WTC11 (cell line): ENCODE data around the gene TUBB1. TPM values are rescaled to one million over a fixed set of nuclear protein-coding genes. Genes with fewer than 3 reads are reported as not detected.

Experiments
- ATF1 ChIP-seq: sonication (generic); formaldehyde crosslinking; IDR thresholded peaks from 2 replicates; pipeline ENCODE4 v1.8.1; 2023; ENCODE audit warnings: mild to moderate bottlenecking, moderate library complexity, missing genetic modification reagents
- CREM ChIP-seq: sonication (generic); formaldehyde crosslinking; IDR thresholded peaks from 2 replicates; pipeline ENCODE4 v1.8.1; 2022; ENCODE audit warnings: mild to moderate bottlenecking, missing genetic modification reagents, moderate library complexity
- ESRRA ChIP-seq: sonication (generic); formaldehyde crosslinking; IDR thresholded peaks from 2 replicates; pipeline ENCODE4 v1.8.1; 2022; ENCODE audit warnings: mild to moderate bottlenecking, missing genetic modification reagents, borderline replicate concordance
- FOXP1 ChIP-seq: sonication (generic); formaldehyde crosslinking; IDR thresholded peaks from 2 replicates; pipeline ENCODE4 v1.8.0; 2022; ENCODE audit warnings: missing genetic modification reagents, mild to moderate bottlenecking, moderate library complexity, borderline replicate concordance
- IRF2 ChIP-seq: sonication (generic); formaldehyde crosslinking; IDR thresholded peaks from 2 replicates; pipeline ENCODE4 v1.8.0; 2022; ENCODE audit warnings: low read depth, missing genetic modification reagents, borderline replicate concordance
- JAZF1 ChIP-seq: fragments of 250-450 bp; sonication (Bioruptor Pico); IDR thresholded peaks from 2 replicates; pipeline ENCODE4 v1.9.0; 2021; ENCODE audit warnings: moderate library complexity, mild to moderate bottlenecking, inconsistent platforms
- NR2C2 ChIP-seq: sonication (generic); formaldehyde crosslinking; IDR thresholded peaks from 2 replicates; pipeline ENCODE4 v1.8.0; 2022; ENCODE audit warnings: mild to moderate bottlenecking, missing genetic modification reagents
- PRRX2 ChIP-seq: fragments of 250-450 bp; sonication (Bioruptor Pico); IDR thresholded peaks from 2 replicates; pipeline ENCODE4 v1.8.0; 2021; ENCODE audit warnings: mild to moderate bottlenecking
- RELA ChIP-seq: sonication (generic); formaldehyde crosslinking; IDR thresholded peaks from 2 replicates; pipeline ENCODE4 v1.8.1; 2022; ENCODE audit warnings: missing genetic modification reagents, mild to moderate bottlenecking, borderline replicate concordance
- TEAD4 ChIP-seq: sonication (generic); formaldehyde crosslinking; IDR thresholded peaks from 2 replicates; pipeline ENCODE4 v1.8.0; 2022; ENCODE audit warnings: mild to moderate bottlenecking, missing genetic modification reagents
- TP53 ChIP-seq: sonication (generic); formaldehyde crosslinking; IDR thresholded peaks from 2 replicates; pipeline ENCODE4 v1.8.1; 2023; ENCODE audit warnings: mild to moderate bottlenecking, missing genetic modification reagents
- ZNF121 ChIP-seq: sonication (generic); formaldehyde crosslinking; IDR thresholded peaks from 2 replicates; pipeline ENCODE4 v1.8.0; 2023; ENCODE audit warnings: missing genetic modification reagents
- ZNF232 ChIP-seq: sonication (generic); formaldehyde crosslinking; IDR thresholded peaks from 2 replicates; pipeline ENCODE4 v1.8.0; 2022; ENCODE audit warnings: mild to moderate bottlenecking, missing genetic modification reagents
- ZNF416 ChIP-seq: fragments of 250-450 bp; sonication (Bioruptor Pico); IDR thresholded peaks from 2 replicates; pipeline ENCODE4 v1.9.0; 2021; ENCODE audit warnings: mild to moderate bottlenecking, inconsistent platforms
- ZNF671 ChIP-seq: fragments of 250-450 bp; sonication (Bioruptor Pico); IDR thresholded peaks from 2 replicates; pipeline ENCODE4 v1.8.0; 2021; ENCODE audit warnings: mild to moderate bottlenecking
- total RNA-seq: library from RNA; stranded (reverse); gene quantifications from 3 replicates; pipeline ENCODE4 v1.2.3, GENCODE V29; 2021
- TF ChIP-seq, protein P1 (sequence below): sonication (generic); formaldehyde crosslinking; IDR thresholded peaks from 2 replicates; pipeline ENCODE4 v1.8.1; 2022; ENCODE audit warnings: low read depth, mild to moderate bottlenecking, moderate library complexity, missing genetic modification reagents, borderline replicate concordance
- TF ChIP-seq, protein P2 (sequence below): sonication (generic); formaldehyde crosslinking; IDR thresholded peaks from 2 replicates; pipeline ENCODE4 v1.8.1; 2023; ENCODE audit warnings: mild to moderate bottlenecking, missing genetic modification reagents
- TF ChIP-seq, protein P3 (sequence below): fragments of 250-450 bp; sonication (Bioruptor Pico); IDR thresholded peaks from 2 replicates; pipeline ENCODE4 v1.9.0; 2021; ENCODE audit warnings: moderate library complexity, mild to moderate bottlenecking, inconsistent platforms, borderline replicate concordance
- TF ChIP-seq, protein P4 (sequence below): fragments of 250-450 bp; sonication (Bioruptor Pico); IDR thresholded peaks from 2 replicates; pipeline ENCODE4 v1.9.0; 2021; ENCODE audit warnings: mild to moderate bottlenecking
- TF ChIP-seq, protein P5 (sequence below): sonication (generic); formaldehyde crosslinking; IDR thresholded peaks from 2 replicates; pipeline ENCODE4 v1.8.1; 2022; ENCODE audit warnings: mild to moderate bottlenecking, moderate library complexity, missing genetic modification reagents
- TF ChIP-seq, protein P6 (sequence below): fragments of 250-450 bp; sonication (Bioruptor Pico); IDR thresholded peaks from 2 replicates; pipeline ENCODE4 v1.9.0; 2021; ENCODE audit warnings: mild to moderate bottlenecking, borderline replicate concordance
- TF ChIP-seq, protein P7 (sequence below): sonication (generic); formaldehyde crosslinking; IDR thresholded peaks from 2 replicates; pipeline ENCODE4 v1.8.1; 2022; ENCODE audit warnings: mild to moderate bottlenecking, missing genetic modification reagents, moderate library complexity, borderline replicate concordance
- TF ChIP-seq, protein P8 (sequence below): sonication (generic); formaldehyde crosslinking; conservative IDR thresholded peaks from 2 replicates; pipeline ENCODE4 v1.8.1; 2023; ENCODE audit warnings: mild to moderate bottlenecking, low read depth, missing genetic modification reagents, moderate library complexity

TUBB1 gene
- total RNA-seq, 1 experiment from 2014 or later: not detected

DNA sequence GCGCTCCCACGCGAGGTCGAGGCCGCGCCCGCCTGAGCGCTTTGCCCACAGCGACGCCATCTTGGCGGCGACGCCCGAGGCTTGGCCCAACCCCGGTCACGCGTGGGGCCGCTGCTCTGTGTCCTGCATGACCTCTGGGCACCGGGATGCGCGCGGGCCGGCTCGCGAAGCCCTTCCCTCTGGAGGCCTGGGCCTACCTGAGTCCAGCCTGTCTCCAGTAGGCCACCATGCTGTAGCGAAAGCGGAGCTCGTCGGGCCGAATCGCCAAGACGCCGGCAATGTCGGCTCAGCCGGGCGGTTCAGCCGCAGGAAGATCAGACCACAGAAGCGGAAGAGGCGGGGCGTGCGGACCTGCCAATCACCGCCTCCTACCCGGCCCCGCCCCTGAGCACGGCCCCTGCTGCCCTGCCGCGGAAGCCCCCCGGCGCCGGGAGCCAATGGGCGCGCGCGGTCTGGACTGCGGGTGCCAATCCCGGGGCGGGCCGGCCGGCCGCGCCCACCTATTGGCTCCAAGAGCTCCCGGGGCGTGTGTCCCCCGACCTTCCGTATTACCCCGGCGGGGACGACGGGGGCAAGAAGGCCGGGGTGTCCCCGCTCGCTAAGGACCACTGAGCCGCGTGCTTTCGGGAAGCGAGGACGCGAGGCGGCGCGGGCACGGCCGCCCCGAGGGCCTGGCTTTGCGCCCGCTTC lies 12.9 kb downstream of the TUBB1 start, which contains the start of gene ATP5F1E (continued):
- TF ChIP-seq, protein P1, sequence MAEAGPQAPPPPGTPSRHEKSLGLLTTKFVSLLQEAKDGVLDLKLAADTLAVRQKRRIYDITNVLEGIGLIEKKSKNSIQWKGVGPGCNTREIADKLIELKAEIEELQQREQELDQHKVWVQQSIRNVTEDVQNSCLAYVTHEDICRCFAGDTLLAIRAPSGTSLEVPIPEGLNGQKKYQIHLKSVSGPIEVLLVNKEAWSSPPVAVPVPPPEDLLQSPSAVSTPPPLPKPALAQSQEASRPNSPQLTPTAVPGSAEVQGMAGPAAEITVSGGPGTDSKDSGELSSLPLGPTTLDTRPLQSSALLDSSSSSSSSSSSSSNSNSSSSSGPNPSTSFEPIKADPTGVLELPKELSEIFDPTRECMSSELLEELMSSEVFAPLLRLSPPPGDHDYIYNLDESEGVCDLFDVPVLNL (CRISPR knock-in tag): no peak
- TF ChIP-seq RELA (CRISPR knock-in tag): no peak
- no peak for TF ChIP-seq IRF2 (CRISPR knock-in tag)
- TF ChIP-seq, protein P2, sequence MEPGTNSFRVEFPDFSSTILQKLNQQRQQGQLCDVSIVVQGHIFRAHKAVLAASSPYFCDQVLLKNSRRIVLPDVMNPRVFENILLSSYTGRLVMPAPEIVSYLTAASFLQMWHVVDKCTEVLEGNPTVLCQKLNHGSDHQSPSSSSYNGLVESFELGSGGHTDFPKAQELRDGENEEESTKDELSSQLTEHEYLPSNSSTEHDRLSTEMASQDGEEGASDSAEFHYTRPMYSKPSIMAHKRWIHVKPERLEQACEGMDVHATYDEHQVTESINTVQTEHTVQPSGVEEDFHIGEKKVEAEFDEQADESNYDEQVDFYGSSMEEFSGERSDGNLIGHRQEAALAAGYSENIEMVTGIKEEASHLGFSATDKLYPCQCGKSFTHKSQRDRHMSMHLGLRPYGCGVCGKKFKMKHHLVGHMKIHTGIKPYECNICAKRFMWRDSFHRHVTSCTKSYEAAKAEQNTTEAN: no peak
- 0 out of 2 replicates have a peak, but pooled peaks have one; percentile 27 for TF ChIP-seq TEAD4
- TF ChIP-seq ATF1: peak; percentile 33; the same call in 1 of the 2 replicates
- TF ChIP-seq ESRRA (CRISPR knock-in tag): no peak
- TF ChIP-seq CREM: peak; percentile 56; the same call in 1 of the 2 replicates
- no peak for TF ChIP-seq ZNF121 (CRISPR knock-in tag)
- TF ChIP-seq, protein P3, sequence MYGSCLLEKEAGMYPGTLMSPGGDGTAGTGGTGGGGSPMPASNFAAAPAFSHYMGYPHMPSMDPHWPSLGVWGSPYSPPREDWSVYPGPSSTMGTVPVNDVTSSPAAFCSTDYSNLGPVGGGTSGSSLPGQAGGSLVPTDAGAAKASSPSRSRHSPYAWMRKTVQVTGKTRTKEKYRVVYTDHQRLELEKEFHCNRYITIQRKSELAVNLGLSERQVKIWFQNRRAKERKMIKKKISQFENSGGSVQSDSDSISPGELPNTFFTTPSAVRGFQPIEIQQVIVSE (CRISPR knock-in tag): no peak
- TF ChIP-seq NR2C2: peak; percentile 49; the same call in 1 of the 2 replicates
- TF ChIP-seq ZNF232: no peak
- TF ChIP-seq FOXP1 (CRISPR knock-in tag): peak; percentile 79
- TF ChIP-seq, protein P4, sequence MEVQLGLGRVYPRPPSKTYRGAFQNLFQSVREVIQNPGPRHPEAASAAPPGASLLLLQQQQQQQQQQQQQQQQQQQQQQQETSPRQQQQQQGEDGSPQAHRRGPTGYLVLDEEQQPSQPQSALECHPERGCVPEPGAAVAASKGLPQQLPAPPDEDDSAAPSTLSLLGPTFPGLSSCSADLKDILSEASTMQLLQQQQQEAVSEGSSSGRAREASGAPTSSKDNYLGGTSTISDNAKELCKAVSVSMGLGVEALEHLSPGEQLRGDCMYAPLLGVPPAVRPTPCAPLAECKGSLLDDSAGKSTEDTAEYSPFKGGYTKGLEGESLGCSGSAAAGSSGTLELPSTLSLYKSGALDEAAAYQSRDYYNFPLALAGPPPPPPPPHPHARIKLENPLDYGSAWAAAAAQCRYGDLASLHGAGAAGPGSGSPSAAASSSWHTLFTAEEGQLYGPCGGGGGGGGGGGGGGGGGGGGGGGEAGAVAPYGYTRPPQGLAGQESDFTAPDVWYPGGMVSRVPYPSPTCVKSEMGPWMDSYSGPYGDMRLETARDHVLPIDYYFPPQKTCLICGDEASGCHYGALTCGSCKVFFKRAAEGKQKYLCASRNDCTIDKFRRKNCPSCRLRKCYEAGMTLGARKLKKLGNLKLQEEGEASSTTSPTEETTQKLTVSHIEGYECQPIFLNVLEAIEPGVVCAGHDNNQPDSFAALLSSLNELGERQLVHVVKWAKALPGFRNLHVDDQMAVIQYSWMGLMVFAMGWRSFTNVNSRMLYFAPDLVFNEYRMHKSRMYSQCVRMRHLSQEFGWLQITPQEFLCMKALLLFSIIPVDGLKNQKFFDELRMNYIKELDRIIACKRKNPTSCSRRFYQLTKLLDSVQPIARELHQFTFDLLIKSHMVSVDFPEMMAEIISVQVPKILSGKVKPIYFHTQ (CRISPR knock-in tag): no peak; the same call in 1 of the 2 replicates
- TF ChIP-seq, protein P5, sequence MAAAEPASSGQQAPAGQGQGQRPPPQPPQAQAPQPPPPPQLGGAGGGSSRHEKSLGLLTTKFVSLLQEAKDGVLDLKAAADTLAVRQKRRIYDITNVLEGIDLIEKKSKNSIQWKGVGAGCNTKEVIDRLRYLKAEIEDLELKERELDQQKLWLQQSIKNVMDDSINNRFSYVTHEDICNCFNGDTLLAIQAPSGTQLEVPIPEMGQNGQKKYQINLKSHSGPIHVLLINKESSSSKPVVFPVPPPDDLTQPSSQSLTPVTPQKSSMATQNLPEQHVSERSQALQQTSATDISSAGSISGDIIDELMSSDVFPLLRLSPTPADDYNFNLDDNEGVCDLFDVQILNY (CRISPR knock-in tag): peak; percentile 60; the same call in 1 of the 2 replicates
- no peak for TF ChIP-seq PRRX2 (CRISPR knock-in tag)
- no peak for TF ChIP-seq ZNF671
- TF ChIP-seq, protein P6, sequence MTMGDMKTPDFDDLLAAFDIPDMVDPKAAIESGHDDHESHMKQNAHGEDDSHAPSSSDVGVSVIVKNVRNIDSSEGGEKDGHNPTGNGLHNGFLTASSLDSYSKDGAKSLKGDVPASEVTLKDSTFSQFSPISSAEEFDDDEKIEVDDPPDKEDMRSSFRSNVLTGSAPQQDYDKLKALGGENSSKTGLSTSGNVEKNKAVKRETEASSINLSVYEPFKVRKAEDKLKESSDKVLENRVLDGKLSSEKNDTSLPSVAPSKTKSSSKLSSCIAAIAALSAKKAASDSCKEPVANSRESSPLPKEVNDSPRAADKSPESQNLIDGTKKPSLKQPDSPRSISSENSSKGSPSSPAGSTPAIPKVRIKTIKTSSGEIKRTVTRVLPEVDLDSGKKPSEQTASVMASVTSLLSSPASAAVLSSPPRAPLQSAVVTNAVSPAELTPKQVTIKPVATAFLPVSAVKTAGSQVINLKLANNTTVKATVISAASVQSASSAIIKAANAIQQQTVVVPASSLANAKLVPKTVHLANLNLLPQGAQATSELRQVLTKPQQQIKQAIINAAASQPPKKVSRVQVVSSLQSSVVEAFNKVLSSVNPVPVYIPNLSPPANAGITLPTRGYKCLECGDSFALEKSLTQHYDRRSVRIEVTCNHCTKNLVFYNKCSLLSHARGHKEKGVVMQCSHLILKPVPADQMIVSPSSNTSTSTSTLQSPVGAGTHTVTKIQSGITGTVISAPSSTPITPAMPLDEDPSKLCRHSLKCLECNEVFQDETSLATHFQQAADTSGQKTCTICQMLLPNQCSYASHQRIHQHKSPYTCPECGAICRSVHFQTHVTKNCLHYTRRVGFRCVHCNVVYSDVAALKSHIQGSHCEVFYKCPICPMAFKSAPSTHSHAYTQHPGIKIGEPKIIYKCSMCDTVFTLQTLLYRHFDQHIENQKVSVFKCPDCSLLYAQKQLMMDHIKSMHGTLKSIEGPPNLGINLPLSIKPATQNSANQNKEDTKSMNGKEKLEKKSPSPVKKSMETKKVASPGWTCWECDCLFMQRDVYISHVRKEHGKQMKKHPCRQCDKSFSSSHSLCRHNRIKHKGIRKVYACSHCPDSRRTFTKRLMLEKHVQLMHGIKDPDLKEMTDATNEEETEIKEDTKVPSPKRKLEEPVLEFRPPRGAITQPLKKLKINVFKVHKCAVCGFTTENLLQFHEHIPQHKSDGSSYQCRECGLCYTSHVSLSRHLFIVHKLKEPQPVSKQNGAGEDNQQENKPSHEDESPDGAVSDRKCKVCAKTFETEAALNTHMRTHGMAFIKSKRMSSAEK: no peak
- TF ChIP-seq, protein P7, sequence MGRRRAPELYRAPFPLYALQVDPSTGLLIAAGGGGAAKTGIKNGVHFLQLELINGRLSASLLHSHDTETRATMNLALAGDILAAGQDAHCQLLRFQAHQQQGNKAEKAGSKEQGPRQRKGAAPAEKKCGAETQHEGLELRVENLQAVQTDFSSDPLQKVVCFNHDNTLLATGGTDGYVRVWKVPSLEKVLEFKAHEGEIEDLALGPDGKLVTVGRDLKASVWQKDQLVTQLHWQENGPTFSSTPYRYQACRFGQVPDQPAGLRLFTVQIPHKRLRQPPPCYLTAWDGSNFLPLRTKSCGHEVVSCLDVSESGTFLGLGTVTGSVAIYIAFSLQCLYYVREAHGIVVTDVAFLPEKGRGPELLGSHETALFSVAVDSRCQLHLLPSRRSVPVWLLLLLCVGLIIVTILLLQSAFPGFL: peak; percentile 17; the same call in 1 of the 2 replicates
- TF ChIP-seq ZNF416 (CRISPR knock-in tag): 0 out of 2 replicates have a peak, but pooled peaks have one; percentile 46
- TF ChIP-seq, protein P8, sequence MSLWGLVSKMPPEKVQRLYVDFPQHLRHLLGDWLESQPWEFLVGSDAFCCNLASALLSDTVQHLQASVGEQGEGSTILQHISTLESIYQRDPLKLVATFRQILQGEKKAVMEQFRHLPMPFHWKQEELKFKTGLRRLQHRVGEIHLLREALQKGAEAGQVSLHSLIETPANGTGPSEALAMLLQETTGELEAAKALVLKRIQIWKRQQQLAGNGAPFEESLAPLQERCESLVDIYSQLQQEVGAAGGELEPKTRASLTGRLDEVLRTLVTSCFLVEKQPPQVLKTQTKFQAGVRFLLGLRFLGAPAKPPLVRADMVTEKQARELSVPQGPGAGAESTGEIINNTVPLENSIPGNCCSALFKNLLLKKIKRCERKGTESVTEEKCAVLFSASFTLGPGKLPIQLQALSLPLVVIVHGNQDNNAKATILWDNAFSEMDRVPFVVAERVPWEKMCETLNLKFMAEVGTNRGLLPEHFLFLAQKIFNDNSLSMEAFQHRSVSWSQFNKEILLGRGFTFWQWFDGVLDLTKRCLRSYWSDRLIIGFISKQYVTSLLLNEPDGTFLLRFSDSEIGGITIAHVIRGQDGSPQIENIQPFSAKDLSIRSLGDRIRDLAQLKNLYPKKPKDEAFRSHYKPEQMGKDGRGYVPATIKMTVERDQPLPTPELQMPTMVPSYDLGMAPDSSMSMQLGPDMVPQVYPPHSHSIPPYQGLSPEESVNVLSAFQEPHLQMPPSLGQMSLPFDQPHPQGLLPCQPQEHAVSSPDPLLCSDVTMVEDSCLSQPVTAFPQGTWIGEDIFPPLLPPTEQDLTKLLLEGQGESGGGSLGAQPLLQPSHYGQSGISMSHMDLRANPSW (CRISPR knock-in tag): no peak
- TF ChIP-seq TP53 (CRISPR knock-in tag): no peak
- TF ChIP-seq JAZF1 (CRISPR knock-in tag): no peak
